Adrenal gland (tissue), 12 donors: ENCODE results near the gene PRAMEF20. TPM values are rescaled to one million over a fixed set of nuclear protein-coding genes. Genes with fewer than 3 reads are reported as not detected.

Experiments used
- DNase-seq, 7 donors: peaks; one replicate each; pipeline ENCODE4 v3.0.0-alpha.2; 2019 to 2020
- H3K27ac ChIP-seq, 5 donors: fragments of 200-600 bp; sonication (generic) in 4 of 5; 1 replicate in 3 of 5; 2 replicates in 2 of 5; pipeline versions ENCODE4 v1.5.1 to v1.8.0; 2016 to 2020; ENCODE audit warnings: mild to moderate bottlenecking in 1 of 5
- H3K27me3 ChIP-seq: fragments of 200-600 bp; 2 replicates; pipeline ENCODE4 v1.8.0; 2021
- H3K36me3 ChIP-seq, 2 donors: fragments of 200-600 bp; replicated peaks in 1 of 2; 1 replicate in 1 of 2; 2 replicates in 1 of 2; pipeline versions ENCODE4 v1.5.1 to v1.8.0; 2018 to 2022
- H3K4me1 ChIP-seq, 2 donors: fragments of 200-600 bp; replicated peaks in 1 of 2; 1 replicate in 1 of 2; 2 replicates in 1 of 2; pipeline versions ENCODE4 v1.5.1 to v1.8.0; 2018 to 2021
- H3K4me3 ChIP-seq, 4 donors: fragments of 200-600 bp; sonication (generic) in 3 of 4; one replicate each; pipeline ENCODE4 v1.5.1; 2016 to 2018
- H3K9me3 ChIP-seq, 3 donors: fragments of 200-600 bp; sonication (generic) in 1 of 3; replicated peaks in 1 of 3; 1 replicate in 2 of 3; 2 replicates in 1 of 3; pipeline versions ENCODE4 v1.5.1 to v1.8.0; 2016 to 2021
- POLR2A ChIP-seq, 2 donors: fragments of 450-650 bp; IDR thresholded peaks; one replicate each; pipeline ENCODE4 v1.6.1; 2017; ENCODE audit warnings: antibody characterized with exemption in 2 of 2, mild to moderate bottlenecking in 2 of 2, moderate library complexity in 1 of 2
- WGBS, 4 donors: extraction: QIAGEN DNeasy Blood & Tissue Kit in 2 of 4; methylation state at CpG; one replicate each; pipeline versions ENCODE4 v1.1.5 to v1.1.7; 2013 to 2017; 5-methylcytosine and 5-hydroxymethylcytosine counted together
- intact Hi-C, 2 donors: fragments of 100-400 bp; cut with DNase I; formaldehyde crosslinking; loops; one replicate each; pipeline versions ENCODE4 v1.14.1 to v1.15.0; 2022 to 2023
- polyA plus RNA-seq, 3 donors: library from polyadenylated mRNA; stranded (reverse); fragments of 200-250 nt in 2 of 3; fragments of 350-450 nt in 1 of 3; fragmentation: Illumina TruSeq in 1 of 3; extraction: RNeasy Lipid Tissue Mini Kit (QIAGEN cat#74804) in 1 of 3; gene quantifications; one replicate each; pipeline ENCODE4 v1.2.3, GENCODE V29; 2013 to 2014
- total RNA-seq, 9 donors: library from RNA; depleted of rRNA in 4 of 9; stranded (reverse); fragments of >200 nt in 4 of 9; fragments of 120-200 nt in 1 of 9; fragmentation: NEBNext Ultra II Directional in 1 of 9; extraction: Animal tissue kit (Norgen Biotek cat#: 25700) in 1 of 9; gene quantifications; one replicate each; pipeline versions ENCODE4 v1.1.0 to v1.2.4, GENCODE V29; 2013 to 2023
- TF ChIP-seq, protein P1 (sequence below), 6 experiments: fragments of 450-650 bp in 4 of 6; fragments of 200-600 bp in 2 of 6; sonication (generic) in 1 of 6; IDR thresholded peaks; 1 replicate in 5 of 6; 2 replicates in 1 of 6; pipeline versions ENCODE4 v1.5.1 to v1.8.0; 2016 to 2021; ENCODE audit warnings: antibody characterized with exemption in 6 of 6, mild to moderate bottlenecking in 2 of 6, moderate library complexity in 1 of 6
- donor health status: healthy with polysubstance abuse.
- donor health status: Bipolar disorder and iron deficiency.
- donor health status: DM: yes; HTN: yes; CAD: no.
- donor health status: DM: no; HTN: no; CAD: no.
- donor health status: DM: no; HTN: no; CAD: no.
- donor health status: DM: yes; HTN: yes; CAD: no.

The PRAMEF20 gene
- total and polyA plus RNA-seq, 12 donors, result not detected

DNA sequence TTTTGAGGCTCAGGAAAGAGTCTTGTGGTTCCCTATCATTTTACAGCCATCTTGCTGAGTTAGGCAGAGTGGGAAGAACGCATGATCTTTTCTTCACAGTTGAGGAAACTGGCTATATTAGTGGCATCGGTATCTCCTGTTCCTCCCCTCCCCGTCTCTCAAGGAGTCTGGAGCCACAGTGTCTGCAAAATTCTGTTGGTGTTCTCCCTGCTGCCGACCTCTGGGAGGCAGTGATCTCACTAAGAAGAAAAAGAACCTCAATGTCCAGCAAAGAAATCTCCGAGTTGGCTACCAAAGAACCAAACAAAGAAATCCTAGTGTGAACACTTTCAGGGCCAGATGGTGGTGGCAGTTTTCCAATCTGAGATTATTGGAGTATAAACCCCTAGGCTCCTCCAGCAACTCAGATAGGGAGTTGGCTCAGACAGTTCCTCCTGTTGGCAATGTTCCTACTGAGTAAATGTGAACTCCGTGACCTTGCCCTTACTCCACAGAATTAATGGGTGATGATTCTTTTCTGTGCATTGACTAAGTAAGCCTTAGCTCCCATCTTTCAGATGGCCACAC, 41.2 kb downstream of the PRAMEF20 start:
- no peaks in the 10 kb centered on the region for H3K27me3 ChIP-seq
- intact Hi-C loops, result no loop called here
- TF ChIP-seq POLR2A (IDR thresholded peaks at IDR 0.05), result no peak
- TF ChIP-seq, protein P1, sequence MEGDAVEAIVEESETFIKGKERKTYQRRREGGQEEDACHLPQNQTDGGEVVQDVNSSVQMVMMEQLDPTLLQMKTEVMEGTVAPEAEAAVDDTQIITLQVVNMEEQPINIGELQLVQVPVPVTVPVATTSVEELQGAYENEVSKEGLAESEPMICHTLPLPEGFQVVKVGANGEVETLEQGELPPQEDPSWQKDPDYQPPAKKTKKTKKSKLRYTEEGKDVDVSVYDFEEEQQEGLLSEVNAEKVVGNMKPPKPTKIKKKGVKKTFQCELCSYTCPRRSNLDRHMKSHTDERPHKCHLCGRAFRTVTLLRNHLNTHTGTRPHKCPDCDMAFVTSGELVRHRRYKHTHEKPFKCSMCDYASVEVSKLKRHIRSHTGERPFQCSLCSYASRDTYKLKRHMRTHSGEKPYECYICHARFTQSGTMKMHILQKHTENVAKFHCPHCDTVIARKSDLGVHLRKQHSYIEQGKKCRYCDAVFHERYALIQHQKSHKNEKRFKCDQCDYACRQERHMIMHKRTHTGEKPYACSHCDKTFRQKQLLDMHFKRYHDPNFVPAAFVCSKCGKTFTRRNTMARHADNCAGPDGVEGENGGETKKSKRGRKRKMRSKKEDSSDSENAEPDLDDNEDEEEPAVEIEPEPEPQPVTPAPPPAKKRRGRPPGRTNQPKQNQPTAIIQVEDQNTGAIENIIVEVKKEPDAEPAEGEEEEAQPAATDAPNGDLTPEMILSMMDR (IDR thresholded peaks at IDR 0.05), result peak in 3 of 6 experiments; percentile 19 to 28 (median 27)

DNA sequence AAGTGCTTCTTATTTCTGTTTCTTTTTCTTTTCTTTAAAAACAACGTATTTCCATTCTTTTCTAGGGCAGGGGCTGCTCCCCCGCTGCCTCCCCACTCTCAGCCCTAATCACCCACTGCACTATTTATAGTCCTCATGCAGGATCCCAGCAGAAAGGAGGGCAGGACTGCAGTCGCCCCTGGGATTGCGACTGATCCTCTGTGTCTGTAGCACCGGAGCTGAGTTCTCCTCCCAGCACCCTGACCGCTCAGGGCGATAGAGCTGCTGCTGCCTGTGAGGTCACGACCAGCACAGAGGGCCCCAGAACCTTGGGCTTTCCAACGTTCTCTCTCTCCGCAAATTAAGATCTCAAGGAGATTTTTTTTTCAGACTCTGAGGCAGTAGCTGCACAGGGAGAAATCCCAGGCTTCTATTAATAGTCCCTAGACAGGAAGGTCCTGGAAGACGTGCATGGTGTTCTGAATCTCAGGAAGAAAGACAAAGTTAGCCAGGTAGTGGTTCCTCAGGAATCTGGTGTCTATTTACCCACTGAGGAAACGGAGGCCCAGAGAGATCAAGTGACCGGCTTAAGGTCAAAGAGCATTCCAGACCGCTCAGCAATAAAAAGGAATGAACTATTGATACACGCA, 46.8 kb downstream of the PRAMEF20 start:
- Histone ChIP-seq H3K4me1 (no peaks in the 10 kb centered on the region), H3K27me3 (no peaks in the 10 kb centered on the region), H3K4me3 (no peak overlapping the region), H3K27ac (no peak overlapping the region), H3K9me3 (no peaks in the 10 kb centered on the region), H3K36me3 (no peaks in the 10 kb centered on the region)
- DNase-seq, result no peak
- WGBS, 4 donors, result 58 to 68% (median 63%) methylated on average over 14 to 15 of the region's 15 CpGs
- no peak for TF ChIP-seq POLR2A (IDR thresholded peaks at IDR 0.05)
- intact Hi-C loops, result no loop called here

More for the DNA sequence above, 41.2 kb downstream of the PRAMEF20 start:
- DNase-seq, result peak; percentile 26 to 67 (median 54)
- Histone ChIP-seq H3K9me3 (no peaks in the 10 kb centered on the region), H3K4me1 (no peaks in the 10 kb centered on the region), H3K36me3 (no peaks in the 10 kb centered on the region), H3K27ac (no peak overlapping the region), H3K4me3 (no peak overlapping the region)
- WGBS, 4 donors, result 28 to 47% (median 39%) methylated on average over 6 of the region's 6 CpGs

DNA sequence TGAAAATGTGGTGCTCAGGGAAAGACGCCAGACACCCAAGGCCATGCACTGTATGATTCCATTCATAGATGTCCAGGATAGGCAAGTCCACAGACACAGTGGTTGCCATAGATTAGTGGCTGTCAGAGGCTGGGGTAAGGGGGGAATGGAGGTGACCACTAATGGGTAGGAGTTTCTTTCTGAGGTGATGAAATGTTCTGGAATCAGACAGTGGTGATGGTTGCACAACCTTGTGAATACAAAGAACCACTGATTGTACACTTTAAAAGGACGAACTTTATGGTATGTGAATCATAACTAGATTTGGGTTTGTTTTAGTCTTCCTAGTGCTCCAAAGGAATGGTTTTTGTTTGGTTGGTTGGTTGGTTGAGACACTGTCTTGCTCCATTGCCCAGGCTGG, 51.7 kb downstream of the PRAMEF20 start:
- no peak overlapping the region for H3K27ac ChIP-seq
- intact Hi-C loops, result loop anchor here in 1 of 2 donors (10.0 kb wide), 1 partner anchor 83 kb away; no protein-coding TSS in a partner anchor
- no peak for DNase-seq
- no peaks in the 10 kb centered on the region for H3K27me3 ChIP-seq
- no peaks in the 10 kb centered on the region for H3K36me3 ChIP-seq
- no peak overlapping the region for H3K4me3 ChIP-seq
- no peaks in the 10 kb centered on the region for H3K4me1 ChIP-seq
- no peaks in the 10 kb centered on the region for H3K9me3 ChIP-seq
- TF ChIP-seq, protein P1 (IDR thresholded peaks at IDR 0.05), result no peak
- 74 to 83% (median 77%) methylated on average over 2 of the region's 2 CpGs for WGBS, 4 donors

DNA sequence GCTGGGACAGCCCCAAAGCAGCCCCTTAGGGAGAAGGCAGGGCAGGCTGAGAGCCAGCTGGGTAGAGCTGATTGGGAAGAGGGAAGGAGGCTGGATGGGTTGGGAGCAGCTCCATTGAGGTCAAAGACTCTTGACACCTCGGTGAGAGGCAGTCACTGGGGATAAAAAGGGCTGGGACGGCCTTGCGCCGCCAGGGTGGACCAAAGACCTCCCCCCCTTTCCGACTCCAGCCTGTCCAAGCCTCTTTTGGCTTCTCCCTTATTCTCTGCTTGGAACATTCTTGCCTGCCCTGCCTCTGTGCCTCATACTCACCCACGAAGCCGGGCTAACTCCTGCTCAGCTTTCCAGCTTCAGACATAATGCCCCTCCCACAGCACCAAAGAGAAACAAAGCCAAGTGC, 52.4 kb downstream of the PRAMEF20 start:
- no peak overlapping the region for H3K27ac ChIP-seq
- H3K4me3 ChIP-seq, result no peak overlapping the region
- H3K27me3 ChIP-seq, result no peaks in the 10 kb centered on the region
- H3K36me3 ChIP-seq, result no peaks in the 10 kb centered on the region
- 72 to 83% (median 76%) methylated on average over 7 of the region's 7 CpGs for WGBS, 4 donors
- DNase-seq, result no peak
- H3K4me1 ChIP-seq, result no peaks in the 10 kb centered on the region
- intact Hi-C loops, result loop anchor here in 1 of 2 donors (10.0 kb wide), 1 partner anchor 82 kb away; no protein-coding TSS in a partner anchor
- H3K9me3 ChIP-seq, result no peaks in the 10 kb centered on the region
- TF ChIP-seq POLR2A (IDR thresholded peaks at IDR 0.05), result no peak
- TF ChIP-seq, protein P1 (IDR thresholded peaks at IDR 0.05), result no peak
